Stimulated activated effector memory CD8-positive, alpha-beta T cell treated with anti-CD3 and anti-CD28 coated beads, Interleukin-12 subunit alpha, Interleukin-12 subunit beta, amount 100 ng/mL, for 72 hours (primary cell): ENCODE results near the gene NOTUM.
"Not testable (repeated sequence)": the region's sequence is repeated elsewhere in the genome, so short reads cannot be mapped to it uniquely, and the experiment has no call there.

Source experiments
- ATAC-seq: fragments of 150-1000 bp; cut with Tn5 transposase; 2 replicates; pipeline ENCODE4 v1.10.0; 2021
- DNase-seq, 2 donors: peaks; one replicate each; pipeline ENCODE4 v3.0.0; 2021 to 2022; ENCODE audit warnings: low spot score in 2 of 2
- H3K27ac Mint-ChIP-seq: one replicate; pipeline ENCODE4 v1.8.0; 2022; ENCODE audit warnings: mild to moderate bottlenecking, mixed read lengths
- H3K36me3 Mint-ChIP-seq: one replicate; pipeline ENCODE4 v1.8.0; 2022; ENCODE audit warnings: mild to moderate bottlenecking, mixed read lengths
- H3K4me1 Mint-ChIP-seq: one replicate; pipeline ENCODE4 v1.8.0; 2022; ENCODE audit warnings: mixed read lengths
- H3K4me3 Mint-ChIP-seq: one replicate; pipeline ENCODE4 v1.8.0; 2022; ENCODE audit warnings: mild to moderate bottlenecking, mixed read lengths
- H3K9me3 Mint-ChIP-seq: one replicate; pipeline ENCODE4 v1.8.0; 2022; ENCODE audit warnings: mixed read lengths

Gene NOTUM

GRCh38 chr17:81920612-81921536 lies 40.1 kb downstream of the NOTUM start:
- Mint-ChIP-seq H3K4me1 (peaks cover 12% of the 10 kb centered on the region), H3K36me3 (peaks cover 59% of the 10 kb centered on the region)

GRCh38 chr17:81918832-81919545 lies 42.0 kb downstream of the NOTUM start:
- H3K9me3 Mint-ChIP-seq, result no peaks in the 10 kb centered on the region
- H3K36me3 Mint-ChIP-seq, result peaks cover 77% of the 10 kb centered on the region
- H3K4me3 Mint-ChIP-seq, result peak overlapping the region; percentile 77
- H3K27ac Mint-ChIP-seq, result peak overlapping the region; percentile 86
- peaks cover 11% of the 10 kb centered on the region for H3K4me1 Mint-ChIP-seq
- ATAC-seq (no peak), DNase-seq (no peak)

More at GRCh38 chr17:81920612-81921536, 40.1 kb downstream of the NOTUM start:
- Mint-ChIP-seq H3K4me3 (no peak overlapping the region), H3K27ac (no peak overlapping the region), H3K9me3 (no peaks in the 10 kb centered on the region)
- DNase-seq (no peak), ATAC-seq (no peak)

GRCh38 chr17:81918333-81918669 lies 42.7 kb downstream of the NOTUM start:
- peak; percentile 24 for ATAC-seq
- H3K4me1 Mint-ChIP-seq, result peaks cover 11% of the 10 kb centered on the region
- not testable (repeated sequence) for H3K9me3 Mint-ChIP-seq, DNase-seq
- peaks cover 83% of the 10 kb centered on the region for H3K36me3 Mint-ChIP-seq
- H3K27ac Mint-ChIP-seq, result peak overlapping the region; percentile 86
- peak overlapping the region; percentile 77 for H3K4me3 Mint-ChIP-seq

GRCh38 chr17:81917565-81918332 lies 43.2 kb downstream of the NOTUM start, which contains the start of gene SIRT7:
SIRT7 (minus strand) TSS chr17:81918176; CDS start chr17:81918131, 45 bp downstream.
- Mint-ChIP-seq H3K4me1 (peaks cover 11% of the 10 kb centered on the region), H3K4me3 (peak within 1 kb of the TSS; percentile 77), H3K36me3 (peaks cover 88% of the 10 kb centered on the region), H3K27ac (peak within 1 kb of the TSS; percentile 86), H3K9me3 (no peaks in the 10 kb centered on the region)
- DNase-seq (peak; percentile 73 to 87), ATAC-seq (peak; percentile 86)

- no peak for ATAC-seq
- peak overlapping the region; percentile 14 for H3K27ac Mint-ChIP-seq
- peaks cover 90% of the 10 kb centered on the region for H3K36me3 Mint-ChIP-seq
- no peaks in the 10 kb centered on the region for H3K9me3 Mint-ChIP-seq
- peak overlapping the region; percentile 77 for H3K4me3 Mint-ChIP-seq
- no peak for DNase-seq
- peaks cover 11% of the 10 kb centered on the region for H3K4me1 Mint-ChIP-seq
These were observed 44.6 kb downstream of the NOTUM start for GRCh38 chr17:81916234-81917001.

GRCh38 chr17:81915331-81915730 lies 45.7 kb downstream of the NOTUM start:
- Mint-ChIP-seq H3K9me3 (no peaks in the 10 kb centered on the region), H3K4me1 (peaks cover 13% of the 10 kb centered on the region), H3K36me3 (peaks cover 84% of the 10 kb centered on the region), H3K4me3 (no peak overlapping the region), H3K27ac (no peak overlapping the region)
- ATAC-seq (no peak), DNase-seq (no peak)

GRCh38 chr17:81914103-81914850 lies 46.7 kb downstream of the NOTUM start:
- no peak for ATAC-seq
- no peak for DNase-seq
- Mint-ChIP-seq H3K9me3 (no peaks in the 10 kb centered on the region), H3K4me1 (peaks cover 17% of the 10 kb centered on the region), H3K36me3 (peaks cover 78% of the 10 kb centered on the region), H3K4me3 (no peak overlapping the region), H3K27ac (no peak overlapping the region)

- Mint-ChIP-seq H3K27ac (no peak overlapping the region), H3K9me3 (no peaks in the 10 kb centered on the region), H3K4me3 (no peak overlapping the region), H3K36me3 (peaks cover 71% of the 10 kb centered on the region), H3K4me1 (peaks cover 17% of the 10 kb centered on the region)
- DNase-seq (no peak), ATAC-seq (no peak)
These were observed 47.4 kb downstream of the NOTUM start for GRCh38 chr17:81913394-81914102.

- Mint-ChIP-seq H3K27ac (no peak overlapping the region), H3K36me3 (peaks cover 62% of the 10 kb centered on the region), H3K4me3 (peak overlapping the region; percentile 69), H3K9me3 (no peaks in the 10 kb centered on the region), H3K4me1 (peaks cover 17% of the 10 kb centered on the region)
- no peak for ATAC-seq
- DNase-seq, result no peak
These were observed 48.3 kb downstream of the NOTUM start for GRCh38 chr17:81912441-81913309.

- H3K4me1 Mint-ChIP-seq, result peaks cover 11% of the 10 kb centered on the region
- no peaks in the 10 kb centered on the region for H3K9me3 Mint-ChIP-seq
- H3K27ac Mint-ChIP-seq, result peak overlapping the region; percentile 40
- ATAC-seq (no peak), DNase-seq (no peak)
- H3K36me3 Mint-ChIP-seq, result peaks cover 55% of the 10 kb centered on the region
- H3K4me3 Mint-ChIP-seq, result peak overlapping the region; percentile 69
These were observed 49.0 kb downstream of the NOTUM start for GRCh38 chr17:81911969-81912368.

GRCh38 chr17:81911277-81911961 lies 49.6 kb downstream of the NOTUM start, which contains the start of gene PCYT2:
PCYT2 (minus strand) TSS chr17:81911399; CDS start chr17:81911355, 44 bp downstream.
- peak within 1 kb of the TSS; percentile 40 for H3K27ac Mint-ChIP-seq
- peaks cover 49% of the 10 kb centered on the region for H3K36me3 Mint-ChIP-seq
- ATAC-seq (peak; percentile 91), DNase-seq (peak; percentile 81 to 92)
- peaks cover 6% of the 10 kb centered on the region for H3K4me1 Mint-ChIP-seq
- peak within 1 kb of the TSS; percentile 69 for H3K4me3 Mint-ChIP-seq
- no peaks in the 10 kb centered on the region for H3K9me3 Mint-ChIP-seq

- peak in 1 of 2 donors; percentile 68 for DNase-seq
- peaks cover 44% of the 10 kb centered on the region for H3K36me3 Mint-ChIP-seq
- H3K4me3 Mint-ChIP-seq, result peak overlapping the region; percentile 69
- H3K27ac Mint-ChIP-seq, result peak overlapping the region; percentile 20
- peak; percentile 55 for ATAC-seq
- peaks cover 6% of the 10 kb centered on the region for H3K4me1 Mint-ChIP-seq
- no peaks in the 10 kb centered on the region for H3K9me3 Mint-ChIP-seq
These were observed 50.1 kb downstream of the NOTUM start for GRCh38 chr17:81910840-81911276.
